HepG2 (cell line): Measurements from ENCODE around the gene LPO. TPM values are rescaled to one million over a fixed set of nuclear protein-coding genes. Genes with fewer than 3 reads are reported as not detected.

Experiments
- HHEX ChIP-seq: IDR thresholded peaks from 2 replicates; pipeline ENCODE4 v1.6.1; 2016; ENCODE audit warnings: control low read depth
- JUND ChIP-seq: sonication (generic); formaldehyde crosslinking; IDR thresholded peaks from 2 replicates; pipeline ENCODE4 v1.8.0; 2022; ENCODE audit warnings: mild to moderate bottlenecking, missing genetic modification reagents
- NAIF1 ChIP-seq: sonication (generic); formaldehyde crosslinking; IDR thresholded peaks from 2 replicates; pipeline ENCODE4 v1.5.0; 2020; ENCODE audit warnings: mild to moderate bottlenecking, missing genetic modification reagents, borderline replicate concordance
- REPIN1 ChIP-seq: sonication (generic); formaldehyde crosslinking; IDR thresholded peaks from 2 replicates; pipeline ENCODE4 v1.8.0; 2022; ENCODE audit warnings: missing genetic modification reagents, low read depth, mild to moderate bottlenecking, borderline replicate concordance
- SKI ChIP-seq: fragments of 450-650 bp; IDR thresholded peaks from one replicate; pipeline ENCODE4 v1.6.1; 2018; ENCODE audit warnings: mild to moderate bottlenecking; ENCODE audit not compliant: partially characterized antibody
- polyA plus RNA-seq, 8 experiments: library from polyadenylated mRNA; depleted of rRNA in 3 of 8; stranded (reverse) in 7 of 8; unstranded in 1 of 8; fragments of >200 nt; fragmentation: Illumina TruSeq in 4 of 8; extraction: Trizol in 4 of 8; gene quantifications; 2 replicates each; pipeline versions ENCODE4 v1.2.1 to v1.2.3, GENCODE V29; 2011 to 2016; ENCODE audit warnings: low read depth in 4 of 8, missing spikeins in 1 of 8, mixed read lengths in 1 of 8; ENCODE audit not compliant: insufficient read depth in 1 of 8
- total RNA-seq, 5 experiments: library from RNA; depleted of rRNA; stranded (reverse); fragments of >200 nt; fragmentation: Illumina TruSeq; extraction: Trizol; gene quantifications; 2 replicates each; pipeline ENCODE4 v1.2.3, GENCODE V29; 2016; ENCODE audit warnings: low read depth in 1 of 5
- TF ChIP-seq, protein P1 (sequence below): sonication (generic); formaldehyde crosslinking; IDR thresholded peaks from 2 replicates; pipeline ENCODE4 v1.4.0; 2020; ENCODE audit warnings: missing genetic modification reagents
- TF ChIP-seq, protein P2 (sequence below): sonication (generic); IDR thresholded peaks from 2 replicates; pipeline ENCODE4 v1.6.1; 2016; ENCODE audit warnings: low read depth, borderline replicate concordance
- TF ChIP-seq, protein P3 (sequence below), 2 experiments: fragments of 450-650 bp in 1 of 2; sonication (generic) in 1 of 2; formaldehyde crosslinking in 1 of 2; IDR thresholded peaks; 2 replicates each; pipeline versions ENCODE4 v1.6.1 to v1.8.0; 2016 to 2022; ENCODE audit warnings: antibody characterized with exemption in 1 of 2, mild to moderate bottlenecking in 1 of 2, missing genetic modification reagents in 1 of 2
- TF ChIP-seq, protein P4 (sequence below): sonication (generic); formaldehyde crosslinking; IDR thresholded peaks from 2 replicates; pipeline ENCODE4 v1.8.1; 2023; ENCODE audit warnings: mild to moderate bottlenecking, missing genetic modification reagents
- TF ChIP-seq, protein P5 (sequence below): sonication (generic); formaldehyde crosslinking; IDR thresholded peaks from 2 replicates; pipeline ENCODE4 v1.5.0; 2020; ENCODE audit warnings: missing genetic modification reagents

The LPO gene
- total and polyA plus RNA-seq, 2 of the 13 experiments (the other 11 are each of a cell fraction or from before 2014, with no cell fraction given), result not detected

DNA sequence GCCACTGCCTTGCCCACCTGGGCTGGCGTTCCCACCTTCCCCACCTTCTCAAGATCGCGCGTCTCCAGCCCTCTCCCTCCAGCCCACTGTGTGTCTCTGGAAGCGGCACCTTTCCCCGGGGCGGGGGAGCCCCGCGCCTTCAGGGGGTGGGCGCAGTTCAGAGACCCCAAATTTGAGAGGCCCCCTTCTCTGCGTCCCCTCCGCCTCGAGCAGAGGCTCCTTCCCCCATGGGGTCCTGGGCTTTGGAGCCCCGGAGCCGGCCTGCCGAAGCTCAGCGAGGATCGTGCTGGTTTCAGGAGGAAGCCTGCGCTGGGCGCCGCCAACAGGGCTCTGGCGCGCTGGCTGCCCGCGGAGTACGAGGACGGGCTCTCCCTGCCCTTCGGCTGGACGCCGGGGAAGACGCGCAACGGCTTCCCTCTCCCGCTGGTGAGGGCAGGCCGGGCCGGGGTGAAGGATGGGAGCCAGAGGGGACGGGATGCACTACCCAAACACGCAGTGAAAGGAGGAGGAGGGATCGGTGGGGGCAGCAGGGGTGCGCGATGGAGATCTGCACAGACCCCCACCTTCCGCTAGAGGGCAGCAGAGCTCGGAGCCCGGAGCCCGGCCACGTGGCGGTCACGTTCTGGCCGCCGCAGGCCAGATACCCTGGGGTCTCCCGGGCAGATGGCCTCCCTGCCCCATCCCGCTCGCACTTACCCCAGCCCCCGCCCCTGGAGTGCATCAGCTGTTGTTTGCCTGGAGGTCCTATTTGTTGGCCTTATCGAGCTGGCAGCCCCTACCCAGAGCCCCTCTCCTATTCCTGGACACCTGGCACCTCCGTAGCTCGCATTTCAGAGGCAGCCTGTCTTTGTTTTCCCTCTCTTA is 11.1 kb downstream of the LPO start (continued):
- peak; percentile 90 for TF ChIP-seq REPIN1 (CRISPR knock-in tag)
- TF ChIP-seq, protein P1, sequence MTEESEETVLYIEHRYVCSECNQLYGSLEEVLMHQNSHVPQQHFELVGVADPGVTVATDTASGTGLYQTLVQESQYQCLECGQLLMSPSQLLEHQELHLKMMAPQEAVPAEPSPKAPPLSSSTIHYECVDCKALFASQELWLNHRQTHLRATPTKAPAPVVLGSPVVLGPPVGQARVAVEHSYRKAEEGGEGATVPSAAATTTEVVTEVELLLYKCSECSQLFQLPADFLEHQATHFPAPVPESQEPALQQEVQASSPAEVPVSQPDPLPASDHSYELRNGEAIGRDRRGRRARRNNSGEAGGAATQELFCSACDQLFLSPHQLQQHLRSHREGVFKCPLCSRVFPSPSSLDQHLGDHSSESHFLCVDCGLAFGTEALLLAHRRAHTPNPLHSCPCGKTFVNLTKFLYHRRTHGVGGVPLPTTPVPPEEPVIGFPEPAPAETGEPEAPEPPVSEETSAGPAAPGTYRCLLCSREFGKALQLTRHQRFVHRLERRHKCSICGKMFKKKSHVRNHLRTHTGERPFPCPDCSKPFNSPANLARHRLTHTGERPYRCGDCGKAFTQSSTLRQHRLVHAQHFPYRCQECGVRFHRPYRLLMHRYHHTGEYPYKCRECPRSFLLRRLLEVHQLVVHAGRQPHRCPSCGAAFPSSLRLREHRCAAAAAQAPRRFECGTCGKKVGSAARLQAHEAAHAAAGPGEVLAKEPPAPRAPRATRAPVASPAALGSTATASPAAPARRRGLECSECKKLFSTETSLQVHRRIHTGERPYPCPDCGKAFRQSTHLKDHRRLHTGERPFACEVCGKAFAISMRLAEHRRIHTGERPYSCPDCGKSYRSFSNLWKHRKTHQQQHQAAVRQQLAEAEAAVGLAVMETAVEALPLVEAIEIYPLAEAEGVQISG, result peak; percentile 72
- TF ChIP-seq NAIF1 (CRISPR knock-in tag), result peak; percentile 45; the same call in 1 of the 2 replicates
- no peak for TF ChIP-seq HHEX (CRISPR knock-in tag)
- TF ChIP-seq, protein P2, sequence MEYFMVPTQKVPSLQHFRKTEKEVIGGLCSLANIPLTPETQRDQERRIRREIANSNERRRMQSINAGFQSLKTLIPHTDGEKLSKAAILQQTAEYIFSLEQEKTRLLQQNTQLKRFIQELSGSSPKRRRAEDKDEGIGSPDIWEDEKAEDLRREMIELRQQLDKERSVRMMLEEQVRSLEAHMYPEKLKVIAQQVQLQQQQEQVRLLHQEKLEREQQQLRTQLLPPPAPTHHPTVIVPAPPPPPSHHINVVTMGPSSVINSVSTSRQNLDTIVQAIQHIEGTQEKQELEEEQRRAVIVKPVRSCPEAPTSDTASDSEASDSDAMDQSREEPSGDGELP, result no peak
- TF ChIP-seq, protein P3, sequence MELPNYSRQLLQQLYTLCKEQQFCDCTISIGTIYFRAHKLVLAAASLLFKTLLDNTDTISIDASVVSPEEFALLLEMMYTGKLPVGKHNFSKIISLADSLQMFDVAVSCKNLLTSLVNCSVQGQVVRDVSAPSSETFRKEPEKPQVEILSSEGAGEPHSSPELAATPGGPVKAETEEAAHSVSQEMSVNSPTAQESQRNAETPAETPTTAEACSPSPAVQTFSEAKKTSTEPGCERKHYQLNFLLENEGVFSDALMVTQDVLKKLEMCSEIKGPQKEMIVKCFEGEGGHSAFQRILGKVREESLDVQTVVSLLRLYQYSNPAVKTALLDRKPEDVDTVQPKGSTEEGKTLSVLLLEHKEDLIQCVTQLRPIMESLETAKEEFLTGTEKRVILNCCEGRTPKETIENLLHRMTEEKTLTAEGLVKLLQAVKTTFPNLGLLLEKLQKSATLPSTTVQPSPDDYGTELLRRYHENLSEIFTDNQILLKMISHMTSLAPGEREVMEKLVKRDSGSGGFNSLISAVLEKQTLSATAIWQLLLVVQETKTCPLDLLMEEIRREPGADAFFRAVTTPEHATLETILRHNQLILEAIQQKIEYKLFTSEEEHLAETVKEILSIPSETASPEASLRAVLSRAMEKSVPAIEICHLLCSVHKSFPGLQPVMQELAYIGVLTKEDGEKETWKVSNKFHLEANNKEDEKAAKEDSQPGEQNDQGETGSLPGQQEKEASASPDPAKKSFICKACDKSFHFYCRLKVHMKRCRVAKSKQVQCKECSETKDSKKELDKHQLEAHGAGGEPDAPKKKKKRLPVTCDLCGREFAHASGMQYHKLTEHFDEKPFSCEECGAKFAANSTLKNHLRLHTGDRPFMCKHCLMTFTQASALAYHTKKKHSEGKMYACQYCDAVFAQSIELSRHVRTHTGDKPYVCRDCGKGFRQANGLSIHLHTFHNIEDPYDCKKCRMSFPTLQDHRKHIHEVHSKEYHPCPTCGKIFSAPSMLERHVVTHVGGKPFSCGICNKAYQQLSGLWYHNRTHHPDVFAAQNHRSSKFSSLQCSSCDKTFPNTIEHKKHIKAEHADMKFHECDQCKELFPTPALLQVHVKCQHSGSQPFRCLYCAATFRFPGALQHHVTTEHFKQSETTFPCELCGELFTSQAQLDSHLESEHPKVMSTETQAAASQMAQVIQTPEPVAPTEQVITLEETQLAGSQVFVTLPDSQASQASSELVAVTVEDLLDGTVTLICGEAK (IDR thresholded peaks at IDR 0.05), result no peak
- TF ChIP-seq, protein P3 (CRISPR knock-in tag; IDR thresholded peaks at IDR 0.05), result peak; percentile 75
- no peak for TF ChIP-seq SKI
- TF ChIP-seq, protein P4, sequence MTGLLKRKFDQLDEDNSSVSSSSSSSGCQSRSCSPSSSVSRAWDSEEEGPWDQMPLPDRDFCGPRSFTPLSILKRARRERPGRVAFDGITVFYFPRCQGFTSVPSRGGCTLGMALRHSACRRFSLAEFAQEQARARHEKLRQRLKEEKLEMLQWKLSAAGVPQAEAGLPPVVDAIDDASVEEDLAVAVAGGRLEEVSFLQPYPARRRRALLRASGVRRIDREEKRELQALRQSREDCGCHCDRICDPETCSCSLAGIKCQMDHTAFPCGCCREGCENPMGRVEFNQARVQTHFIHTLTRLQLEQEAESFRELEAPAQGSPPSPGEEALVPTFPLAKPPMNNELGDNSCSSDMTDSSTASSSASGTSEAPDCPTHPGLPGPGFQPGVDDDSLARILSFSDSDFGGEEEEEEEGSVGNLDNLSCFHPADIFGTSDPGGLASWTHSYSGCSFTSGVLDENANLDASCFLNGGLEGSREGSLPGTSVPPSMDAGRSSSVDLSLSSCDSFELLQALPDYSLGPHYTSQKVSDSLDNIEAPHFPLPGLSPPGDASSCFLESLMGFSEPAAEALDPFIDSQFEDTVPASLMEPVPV (CRISPR knock-in tag), result peak; percentile 91
- TF ChIP-seq, protein P5, sequence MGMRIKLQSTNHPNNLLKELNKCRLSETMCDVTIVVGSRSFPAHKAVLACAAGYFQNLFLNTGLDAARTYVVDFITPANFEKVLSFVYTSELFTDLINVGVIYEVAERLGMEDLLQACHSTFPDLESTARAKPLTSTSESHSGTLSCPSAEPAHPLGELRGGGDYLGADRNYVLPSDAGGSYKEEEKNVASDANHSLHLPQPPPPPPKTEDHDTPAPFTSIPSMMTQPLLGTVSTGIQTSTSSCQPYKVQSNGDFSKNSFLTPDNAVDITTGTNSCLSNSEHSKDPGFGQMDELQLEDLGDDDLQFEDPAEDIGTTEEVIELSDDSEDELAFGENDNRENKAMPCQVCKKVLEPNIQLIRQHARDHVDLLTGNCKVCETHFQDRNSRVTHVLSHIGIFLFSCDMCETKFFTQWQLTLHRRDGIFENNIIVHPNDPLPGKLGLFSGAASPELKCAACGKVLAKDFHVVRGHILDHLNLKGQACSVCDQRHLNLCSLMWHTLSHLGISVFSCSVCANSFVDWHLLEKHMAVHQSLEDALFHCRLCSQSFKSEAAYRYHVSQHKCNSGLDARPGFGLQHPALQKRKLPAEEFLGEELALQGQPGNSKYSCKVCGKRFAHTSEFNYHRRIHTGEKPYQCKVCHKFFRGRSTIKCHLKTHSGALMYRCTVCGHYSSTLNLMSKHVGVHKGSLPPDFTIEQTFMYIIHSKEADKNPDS (CRISPR knock-in tag), result no peak
- no peak for TF ChIP-seq JUND
